Mucosa of stomach (tissue), 1 donor: Measurements from ENCODE around the gene FXYD4.
"Not testable (repeated sequence)": the region's sequence is repeated elsewhere in the genome, so short reads cannot be mapped to it uniquely, and the experiment has no call there.

ENCODE experiments used
- H3K27me3 ChIP-seq: one replicate; pipeline ENCODE4 v1.7.0; 2013; ENCODE audit warnings: mild to moderate bottlenecking, low read length; ENCODE audit not compliant: control insufficient read depth, insufficient read depth
- H3K36me3 ChIP-seq: one replicate; pipeline ENCODE4 v1.7.0; 2013; ENCODE audit warnings: low read length; ENCODE audit not compliant: control insufficient read depth, insufficient read depth
- H3K4me1 ChIP-seq: one replicate; pipeline ENCODE4 v1.7.0; 2013; ENCODE audit warnings: mild to moderate bottlenecking, low read length; ENCODE audit not compliant: control insufficient read depth, insufficient read depth
- H3K4me3 ChIP-seq: one replicate; pipeline ENCODE4 v1.7.0; 2013; ENCODE audit warnings: low read length
- H3K9ac ChIP-seq: one replicate; pipeline ENCODE4 v1.7.0; 2013; ENCODE audit warnings: mild to moderate bottlenecking, low read length, moderate library complexity
- H3K9me3 ChIP-seq: one replicate; pipeline ENCODE4 v1.7.0; 2013; ENCODE audit warnings: mild to moderate bottlenecking, low read length, moderate library complexity; ENCODE audit not compliant: control insufficient read depth
- donor health status: Pancreatic carcinoma.

Gene FXYD4, protein sequence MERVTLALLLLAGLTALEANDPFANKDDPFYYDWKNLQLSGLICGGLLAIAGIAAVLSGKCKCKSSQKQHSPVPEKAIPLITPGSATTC

DNA sequence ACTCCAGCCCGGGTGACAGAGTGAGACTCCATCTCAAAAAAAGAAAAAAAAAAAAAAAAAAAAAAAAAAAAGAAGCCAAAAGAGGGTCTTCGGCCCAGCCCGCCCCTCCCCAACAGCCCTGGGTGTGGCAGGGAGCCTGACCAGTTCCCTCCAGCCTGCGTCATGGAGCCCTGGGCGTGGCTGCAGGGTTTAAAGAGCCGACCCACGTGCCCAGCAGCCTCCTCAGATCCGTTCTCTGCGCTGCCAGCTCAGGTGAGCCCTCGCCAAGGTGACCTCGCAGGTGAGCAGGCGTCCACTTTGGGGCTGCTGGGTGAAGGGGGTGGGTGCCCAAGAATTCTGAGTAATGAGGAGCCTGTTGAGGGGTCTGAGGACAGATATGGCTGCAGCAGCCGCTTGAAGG is at the start of gene FXYD4:
FXYD4 (plus strand) TSS at position 219 of the 400 bp plus-strand sequence. CDS start 2,111 bp downstream, outside the sequence.
- Histone ChIP-seq H3K9ac (no peak within 1 kb of the TSS), H3K9me3 (no peaks in the 10 kb centered on the region)

DNA sequence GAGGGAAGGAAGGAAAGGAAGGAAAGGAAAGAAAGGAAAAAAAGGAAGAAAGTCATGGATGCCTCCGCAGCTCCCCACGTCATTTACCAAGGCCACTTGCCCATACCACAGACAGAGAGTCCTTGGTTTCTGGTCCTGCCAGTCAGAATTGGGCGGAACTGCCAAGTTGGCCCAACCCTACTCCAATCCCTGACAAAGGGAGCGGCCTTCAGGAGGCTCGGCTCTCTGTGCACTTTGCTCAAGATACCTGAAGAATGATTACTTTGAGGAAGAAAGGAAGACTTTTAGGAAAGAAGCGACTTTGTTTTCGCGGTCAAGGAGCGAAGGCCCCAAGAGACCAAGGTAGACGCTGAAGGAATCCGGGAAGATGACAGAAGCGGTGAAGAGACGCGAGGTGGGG is 49.1 kb upstream of the FXYD4 start:
- Histone ChIP-seq H3K9ac (peak overlapping the region; percentile 40), H3K9me3 (no peaks in the 10 kb centered on the region), H3K4me1 (peaks cover 10% of the 10 kb centered on the region), H3K4me3 (peak overlapping the region; percentile 17), H3K27me3 (no peaks in the 10 kb centered on the region), H3K36me3 (no peaks in the 10 kb centered on the region)

More for the DNA sequence above, at the start of gene FXYD4:
- no peak within 1 kb of the TSS for H3K4me3 ChIP-seq
- H3K36me3 ChIP-seq, result no peaks in the 10 kb centered on the region
- H3K27me3 ChIP-seq, result peaks cover 2% of the 10 kb centered on the region
- H3K4me1 ChIP-seq, result peaks cover 3% of the 10 kb centered on the region

DNA sequence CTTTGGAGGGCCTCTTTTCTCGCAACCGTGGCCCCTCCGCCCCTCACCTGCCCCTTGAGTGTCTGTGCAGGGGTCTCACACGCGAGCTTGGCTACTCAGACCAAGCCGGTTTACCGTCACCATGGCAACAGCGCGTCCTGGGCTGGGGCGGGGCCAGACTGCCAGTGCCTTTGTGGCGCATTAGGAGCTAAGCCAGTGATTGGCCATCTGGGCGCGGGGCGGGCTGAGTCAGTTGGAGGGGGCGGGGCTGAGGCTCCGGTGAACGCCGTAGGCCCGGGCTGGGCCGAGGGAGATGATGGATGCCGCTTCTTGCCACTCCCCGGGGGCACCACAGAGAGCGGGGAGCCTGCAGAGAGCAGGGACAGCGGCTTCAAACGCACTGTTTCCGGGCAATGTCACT is 48.7 kb upstream of the FXYD4 start:
- no peaks in the 10 kb centered on the region for H3K36me3 ChIP-seq
- peak overlapping the region; percentile 17 for H3K4me3 ChIP-seq
- H3K9me3 ChIP-seq, result no peaks in the 10 kb centered on the region
- peaks cover 7% of the 10 kb centered on the region for H3K4me1 ChIP-seq
- H3K9ac ChIP-seq, result peak overlapping the region; percentile 40
- no peaks in the 10 kb centered on the region for H3K27me3 ChIP-seq

DNA sequence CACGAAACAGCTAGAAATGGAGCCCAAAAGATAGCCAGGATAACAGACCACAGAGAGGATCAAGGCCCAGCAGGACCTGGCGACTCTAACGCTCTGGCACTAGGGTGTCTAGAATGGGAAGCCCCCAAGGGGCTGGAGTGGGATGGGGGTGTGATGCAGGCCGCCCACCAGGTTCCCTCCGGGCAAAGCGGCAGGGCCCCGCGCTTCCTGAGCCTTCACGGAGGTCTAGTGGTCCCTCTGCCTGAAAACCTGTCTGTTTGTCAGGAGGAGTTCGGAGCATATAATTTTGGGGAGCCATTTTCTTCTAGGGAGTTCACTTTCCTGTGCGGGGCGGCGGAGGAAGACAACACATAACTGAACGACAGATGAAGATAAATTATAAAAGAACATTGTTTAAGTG is 48.2 kb upstream of the FXYD4 start:
- peaks cover 7% of the 10 kb centered on the region for H3K4me1 ChIP-seq

DNA sequence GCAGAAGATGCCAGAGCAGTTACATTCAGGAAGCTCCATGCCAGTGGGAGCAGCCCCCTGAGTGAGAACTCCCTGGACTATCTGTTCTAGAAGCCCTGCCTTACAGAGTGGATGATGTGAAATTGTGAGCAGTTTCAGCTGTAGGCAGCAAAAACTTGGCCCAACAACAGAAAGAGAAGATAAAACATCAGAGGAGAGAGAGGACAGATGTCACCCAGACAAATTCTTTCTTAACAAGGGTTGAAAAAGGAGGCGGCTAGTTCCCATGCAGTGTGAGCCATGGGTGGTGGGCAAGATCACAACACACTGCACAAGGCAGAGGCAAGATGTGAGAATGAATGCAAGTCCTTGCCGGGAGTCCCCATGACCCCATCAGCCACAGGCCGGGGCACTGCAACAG is 46.6 kb upstream of the FXYD4 start:
- Histone ChIP-seq H3K9ac (no peak overlapping the region), H3K27me3 (no peaks in the 10 kb centered on the region), H3K4me1 (peaks cover 7% of the 10 kb centered on the region), H3K9me3 (no peaks in the 10 kb centered on the region), H3K36me3 (no peaks in the 10 kb centered on the region), H3K4me3 (no peak overlapping the region)

More for the DNA sequence above, 48.2 kb upstream of the FXYD4 start:
- no peaks in the 10 kb centered on the region for H3K9me3 ChIP-seq
- H3K27me3 ChIP-seq, result no peaks in the 10 kb centered on the region
- H3K4me3 ChIP-seq, result peak overlapping the region; percentile 9
- no peaks in the 10 kb centered on the region for H3K36me3 ChIP-seq
- no peak overlapping the region for H3K9ac ChIP-seq

DNA sequence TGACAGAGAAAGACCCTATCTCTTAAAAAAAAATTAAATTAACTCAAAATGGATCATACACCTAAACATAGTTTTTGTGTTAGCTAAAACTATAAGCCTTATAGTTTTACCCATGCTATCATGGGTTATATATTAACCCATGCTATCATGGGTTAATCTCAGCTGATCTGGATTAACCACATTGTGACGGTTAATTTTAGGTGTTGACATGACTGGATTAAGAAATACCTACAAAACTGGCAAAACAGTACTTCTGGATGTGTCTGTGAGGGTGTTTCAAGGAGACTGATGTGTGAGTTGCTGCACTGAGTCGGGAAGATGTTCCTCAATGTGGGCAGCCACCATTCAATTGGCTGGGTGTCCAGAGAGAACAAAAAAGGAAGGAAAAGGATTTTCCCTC is 44.3 kb upstream of the FXYD4 start:
- peaks cover 6% of the 10 kb centered on the region for H3K4me1 ChIP-seq
- H3K27me3 ChIP-seq, result no peaks in the 10 kb centered on the region
- H3K9ac ChIP-seq, result no peak overlapping the region

DNA sequence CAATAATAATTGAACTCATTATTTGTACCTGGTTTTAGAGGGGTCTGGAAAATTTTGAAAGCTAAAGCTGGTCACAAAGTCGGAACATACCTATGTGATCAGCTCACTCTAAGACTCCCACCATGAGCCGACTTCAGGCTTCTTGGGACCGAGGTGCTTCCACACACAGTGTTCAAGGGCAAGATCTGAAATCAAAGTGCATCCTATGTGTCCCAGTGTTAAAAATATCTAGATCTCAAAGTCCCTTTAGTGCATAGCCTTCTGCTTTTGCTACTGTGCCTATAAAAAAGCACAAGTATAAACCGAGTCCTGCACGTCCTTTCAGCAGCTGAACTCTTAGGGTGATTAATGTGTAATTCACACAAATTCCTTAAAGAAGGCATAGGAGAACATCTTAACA is 43.5 kb upstream of the FXYD4 start:
- Histone ChIP-seq H3K27me3 (no peaks in the 10 kb centered on the region), H3K4me3 (no peak overlapping the region), H3K36me3 (no peaks in the 10 kb centered on the region), H3K9ac (no peak overlapping the region), H3K9me3 (no peaks in the 10 kb centered on the region), H3K4me1 (no peaks in the 10 kb centered on the region)

More for the DNA sequence above, 44.3 kb upstream of the FXYD4 start:
- Histone ChIP-seq H3K36me3 (no peaks in the 10 kb centered on the region), H3K9me3 (no peaks in the 10 kb centered on the region), H3K4me3 (no peak overlapping the region)

DNA sequence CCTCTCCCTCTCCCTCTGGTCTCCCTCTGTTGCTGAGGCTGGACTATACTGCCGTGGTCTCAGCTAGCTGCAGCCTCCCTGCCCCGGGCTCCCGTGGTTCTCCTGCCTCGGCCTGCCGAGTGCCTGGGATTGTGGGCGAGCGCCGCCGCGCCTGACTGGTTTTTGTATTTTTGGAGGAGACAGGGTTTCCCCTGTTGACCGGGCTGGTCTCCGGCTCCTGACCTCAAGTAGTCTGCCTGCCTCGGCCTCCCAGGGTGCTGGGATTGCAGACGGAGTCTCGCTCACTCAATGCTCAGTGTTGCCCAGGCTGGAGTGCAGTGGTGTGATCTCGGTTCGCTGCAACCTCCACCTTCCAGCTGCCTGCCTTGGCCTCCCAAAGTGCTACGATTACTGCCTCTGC is 42.6 kb upstream of the FXYD4 start:
- not testable (repeated sequence) for H3K27me3 ChIP-seq, H3K9ac ChIP-seq, H3K4me1 ChIP-seq, H3K9me3 ChIP-seq, H3K36me3 ChIP-seq, H3K4me3 ChIP-seq

DNA sequence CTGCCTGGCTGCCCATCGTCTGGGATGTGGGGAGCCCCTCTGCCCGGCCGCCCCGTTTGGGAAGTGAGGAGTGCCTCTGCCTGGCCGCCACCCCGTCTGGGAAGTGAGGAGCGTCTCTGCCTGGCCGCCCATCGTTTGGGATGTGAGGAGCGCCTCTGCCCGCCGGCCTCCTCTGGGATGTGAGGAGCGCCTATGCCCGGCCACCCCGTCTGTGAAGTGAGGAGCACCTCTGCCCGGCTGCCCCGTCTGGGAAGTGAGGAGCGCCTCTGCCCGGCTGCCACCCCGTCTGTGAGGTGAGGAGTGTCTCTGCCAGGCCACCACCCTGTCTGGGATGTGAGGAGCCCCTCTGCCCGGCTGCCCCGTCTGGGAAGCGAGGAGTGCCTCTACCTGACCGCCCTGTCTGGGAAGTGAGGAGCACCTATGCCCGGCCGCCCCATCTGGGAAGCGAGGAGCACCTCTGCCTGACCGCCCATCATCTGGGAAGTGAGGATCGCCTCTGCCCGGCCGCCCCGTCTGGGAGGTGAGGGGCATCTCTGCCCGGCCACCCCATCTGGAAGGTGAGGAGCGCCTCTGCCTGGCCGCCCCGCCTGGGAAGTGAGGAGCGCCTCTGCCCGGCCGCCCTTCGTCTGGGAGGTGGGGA is 42.1 kb upstream of the FXYD4 start:
- H3K9ac ChIP-seq, H3K4me1 ChIP-seq, H3K27me3 ChIP-seq, H3K9me3 ChIP-seq, H3K36me3 ChIP-seq, H3K4me3 ChIP-seq: not testable (repeated sequence)

DNA sequence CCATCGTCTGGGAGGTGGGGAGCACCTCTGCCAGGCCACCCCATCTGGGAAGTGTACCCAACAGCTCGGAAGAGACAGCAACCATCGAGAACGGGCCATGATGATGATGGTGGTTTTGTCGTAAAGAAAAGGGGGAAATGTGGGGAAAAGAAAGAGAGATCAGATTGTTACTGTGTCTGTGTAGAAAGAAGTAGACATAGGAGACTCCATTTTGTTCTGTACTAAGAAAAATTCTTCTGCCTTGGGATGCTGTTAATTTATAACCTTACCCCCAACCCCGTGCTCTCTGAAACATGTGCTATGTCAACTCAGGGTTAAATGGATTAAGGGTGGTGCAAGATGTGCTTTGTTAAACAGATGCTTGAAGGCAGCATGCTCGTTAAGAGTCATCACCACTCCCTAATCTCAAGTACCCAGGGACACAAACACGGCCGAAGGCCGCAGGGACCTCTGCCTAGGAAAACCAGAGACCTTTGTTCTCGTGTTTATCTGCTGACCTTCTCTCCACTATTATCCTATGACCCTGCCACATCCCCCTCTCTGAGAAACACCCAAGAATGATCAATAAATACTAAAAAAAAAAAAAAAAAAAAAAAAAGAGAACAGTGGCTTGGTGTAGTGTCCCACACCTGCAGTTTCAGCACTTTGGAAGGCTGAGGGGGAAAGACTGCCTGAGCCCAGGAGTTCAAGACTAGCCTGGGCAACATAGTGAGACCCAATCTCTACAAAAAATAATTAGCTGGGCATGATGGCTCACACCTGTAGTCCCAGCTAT is 41.2 kb upstream of the FXYD4 start:
- not testable (repeated sequence) for H3K9me3 ChIP-seq, H3K27me3 ChIP-seq, H3K4me3 ChIP-seq, H3K36me3 ChIP-seq, H3K4me1 ChIP-seq, H3K9ac ChIP-seq

DNA sequence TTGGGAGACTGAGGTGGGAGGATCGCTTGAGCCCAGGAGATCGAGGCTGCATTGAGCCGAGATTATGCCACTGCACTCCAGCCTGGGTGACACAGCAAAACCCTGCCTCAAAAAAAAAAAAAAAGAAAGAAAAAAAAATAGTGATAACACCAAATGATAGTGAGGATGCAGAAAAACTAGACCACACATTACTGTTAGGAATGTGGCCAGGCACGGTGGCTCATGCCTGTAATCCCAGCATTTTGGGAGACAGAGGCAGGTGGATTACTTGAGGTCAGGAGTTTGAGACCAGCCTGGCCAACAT is 40.7 kb upstream of the FXYD4 start:
- not testable (repeated sequence) for H3K9me3 ChIP-seq, H3K27me3 ChIP-seq, H3K4me3 ChIP-seq, H3K4me1 ChIP-seq, H3K36me3 ChIP-seq, H3K9ac ChIP-seq

DNA sequence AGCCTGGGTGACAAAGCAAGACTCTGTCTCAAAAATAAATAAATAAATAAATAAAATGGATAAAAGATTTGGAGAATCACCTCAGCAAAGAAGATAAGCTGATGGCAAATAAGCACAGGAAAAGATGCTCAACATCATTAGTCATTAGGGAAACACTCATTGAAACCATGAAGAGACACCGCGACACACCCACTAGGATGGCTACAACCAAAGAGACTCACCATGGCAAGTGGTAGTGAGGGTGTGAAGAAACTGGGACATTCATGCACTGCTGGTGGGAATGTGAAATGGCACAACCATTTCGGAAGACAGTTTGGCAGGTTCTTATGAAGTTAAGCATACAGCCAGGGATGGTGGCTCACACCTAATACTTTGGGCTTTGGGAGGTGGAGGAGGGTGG is 37.8 kb upstream of the FXYD4 start:
- no peak overlapping the region for H3K4me3 ChIP-seq
- H3K27me3 ChIP-seq, result no peaks in the 10 kb centered on the region
- no peaks in the 10 kb centered on the region for H3K4me1 ChIP-seq
- no peaks in the 10 kb centered on the region for H3K9me3 ChIP-seq
- no peaks in the 10 kb centered on the region for H3K36me3 ChIP-seq
- H3K9ac ChIP-seq, result no peak overlapping the region
